Retina (tissue), 1 donor: ENCODE data around the gene PDHX.

Experiments
- DNase-seq: peaks from one replicate; pipeline ENCODE4 v3.0.0-alpha.2; 2016

The PDHX gene

GRCh38 chr11:35029979-35030682 is 113.7 kb downstream of the PDHX start:
- DNase-seq: no peak

- no peak for DNase-seq
Measured at GRCh38 chr11:35030716-35031213, 114.3 kb downstream of the PDHX start.

GRCh38 chr11:35031346-35031745 is 114.9 kb downstream of the PDHX start:
- DNase-seq: no peak

- DNase-seq: no peak
Measured at GRCh38 chr11:35031867-35032266, 115.4 kb downstream of the PDHX start.

- no peak for DNase-seq
Measured at GRCh38 chr11:35033011-35033410, 116.6 kb downstream of the PDHX start.

- DNase-seq: no peak
Measured at GRCh38 chr11:35034401-35034800, 118.0 kb downstream of the PDHX start.

GRCh38 chr11:35035894-35036408 is 119.5 kb downstream of the PDHX start:
- DNase-seq: no peak

- no peak for DNase-seq
Measured at GRCh38 chr11:35036639-35037038, 120.2 kb downstream of the PDHX start.

GRCh38 chr11:35038211-35038928 is 122.0 kb downstream of the PDHX start:
- no peak for DNase-seq

GRCh38 chr11:35039076-35039475 is 122.7 kb downstream of the PDHX start:
- no peak for DNase-seq

- DNase-seq: no peak
Measured at GRCh38 chr11:35040221-35040942, 124.0 kb downstream of the PDHX start.

- DNase-seq: no peak
Measured at GRCh38 chr11:35041070-35041554, 124.7 kb downstream of the PDHX start.

GRCh38 chr11:35042224-35042623 is 125.8 kb downstream of the PDHX start:
- DNase-seq: no peak

- DNase-seq: no peak
Measured at GRCh38 chr11:35042913-35043312, 126.5 kb downstream of the PDHX start.

GRCh38 chr11:35043936-35044335 is 127.5 kb downstream of the PDHX start:
- DNase-seq: no peak

GRCh38 chr11:35045236-35045820 is 128.9 kb downstream of the PDHX start:
- DNase-seq: no peak
